CMK (cell line): ENCODE results near the gene CST1.

Experiments used
- DNase-seq: peaks from one replicate; pipeline ENCODE4 v3.0.0-alpha.2; 2010; ENCODE audit warnings: low read depth

Gene CST1

GRCh38 chr20:23705895-23706294 lies 44.8 kb downstream of the CST1 start:
- no peak for DNase-seq

- DNase-seq, result no peak
Observed at GRCh38 chr20:23702021-23702420, 48.7 kb downstream of the CST1 start.

GRCh38 chr20:23700931-23701330 lies 49.8 kb downstream of the CST1 start:
- no peak for DNase-seq

GRCh38 chr20:23697947-23698346 lies 52.8 kb downstream of the CST1 start:
- no peak for DNase-seq
